NCI-H446 (cell line): ENCODE measurements around the gene FLACC1.
"Not testable (repeated sequence)": the region's sequence is repeated elsewhere in the genome, so short reads cannot be mapped to it uniquely, and the experiment has no call there.

Source experiments
- DNase-seq, 2 experiments: peaks; one replicate each; lab custom pipeline; 2025; lab: John Stamatoyannopoulos, UW

FLACC1 gene

DNA sequence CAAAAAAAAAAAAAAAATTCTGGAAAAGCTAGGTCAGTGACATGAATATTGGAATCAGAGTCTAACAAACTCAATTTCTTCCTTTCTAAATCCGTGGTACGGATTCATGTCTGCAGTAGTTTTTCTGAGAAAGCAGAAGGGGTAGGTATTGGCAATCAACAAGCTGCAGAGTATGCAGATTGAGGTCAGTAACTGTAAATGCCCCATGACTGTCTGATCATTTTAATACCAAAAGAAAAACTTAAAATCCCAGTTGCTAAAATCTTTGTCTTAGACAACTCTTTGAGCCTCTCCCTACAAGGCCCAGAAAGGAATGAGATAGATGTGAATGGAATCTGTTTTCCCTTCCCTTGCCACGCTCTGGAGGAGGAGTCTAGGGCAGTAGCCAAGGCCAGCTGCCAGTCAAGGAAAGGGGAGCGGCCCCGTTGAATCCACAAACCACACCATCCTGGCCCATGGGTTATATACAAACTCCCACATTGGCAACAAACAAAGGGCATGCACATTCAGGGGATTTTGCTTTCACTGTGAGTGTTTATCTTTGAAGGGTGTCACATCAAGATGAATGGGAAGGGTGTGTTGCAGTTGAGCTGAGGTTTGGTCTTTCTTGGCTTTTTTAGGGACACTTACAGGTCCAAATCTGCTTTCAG is 102.9 kb downstream of the FLACC1 start:
- no peak for DNase-seq

DNA sequence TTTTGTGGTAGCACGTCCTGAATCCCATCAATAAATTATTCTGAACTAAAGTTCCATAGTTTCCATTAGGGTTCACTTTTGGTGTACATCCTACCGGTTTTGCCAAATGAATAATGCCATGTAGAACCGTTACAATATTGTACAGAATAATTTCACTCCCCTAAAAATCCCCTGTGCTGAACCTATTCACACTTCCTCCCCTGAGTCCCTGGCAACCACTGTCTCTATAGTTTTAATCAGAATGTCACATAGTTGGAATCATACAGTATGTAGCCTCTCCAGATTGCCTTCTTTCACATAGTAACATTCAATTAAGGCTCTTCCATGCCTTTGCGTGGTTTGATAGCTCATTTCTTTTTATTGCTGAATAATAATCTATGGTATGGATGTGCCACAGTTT is 106.4 kb downstream of the FLACC1 start:
- no peak for DNase-seq

DNA sequence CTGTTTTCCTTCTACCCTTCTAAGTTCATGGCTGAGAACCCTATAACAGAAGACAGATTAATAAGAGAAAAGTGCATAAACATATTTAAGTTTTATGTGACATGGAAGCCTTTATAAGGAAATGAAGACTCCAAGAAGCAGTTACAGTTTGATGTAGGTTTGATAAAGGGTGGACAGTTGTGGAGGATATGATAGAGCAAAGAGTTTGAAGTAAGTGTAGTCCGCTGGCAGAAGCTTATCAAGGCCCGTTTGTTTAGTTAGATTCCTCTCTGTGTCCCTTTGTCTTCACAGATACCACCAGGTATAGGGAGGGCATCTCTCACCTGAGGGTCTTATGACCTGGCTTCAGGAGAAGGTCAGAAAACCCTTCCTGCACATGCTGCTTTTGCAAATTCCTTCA is 107.3 kb downstream of the FLACC1 start:
- no peak for DNase-seq

DNA sequence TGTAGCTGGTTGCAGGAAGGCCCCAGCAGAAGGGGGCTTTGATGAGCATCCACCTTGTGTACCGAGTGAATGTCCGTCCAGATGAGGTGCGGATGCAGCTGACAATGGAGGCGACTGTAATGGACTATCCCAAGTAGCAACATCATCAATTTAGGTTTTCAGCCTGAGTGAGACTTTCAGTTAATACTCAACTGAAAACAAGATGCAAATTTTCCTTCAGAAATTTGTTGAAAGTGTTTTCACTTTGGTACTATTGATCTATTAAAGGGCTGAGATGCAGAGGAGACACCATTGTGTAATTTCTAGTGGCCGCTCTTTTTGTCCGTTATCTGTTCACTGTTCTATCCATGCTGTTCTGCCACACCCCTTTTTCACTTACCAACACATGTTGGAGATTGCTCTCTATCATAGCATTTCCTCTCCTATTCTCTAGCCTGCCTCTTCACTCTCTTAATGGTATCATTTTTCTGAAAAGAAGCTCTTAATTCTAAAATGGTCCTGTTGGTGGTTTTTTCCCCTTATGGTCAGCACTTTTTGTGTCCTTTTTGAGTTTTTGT is 108.8 kb downstream of the FLACC1 start:
- no peak for DNase-seq

DNA sequence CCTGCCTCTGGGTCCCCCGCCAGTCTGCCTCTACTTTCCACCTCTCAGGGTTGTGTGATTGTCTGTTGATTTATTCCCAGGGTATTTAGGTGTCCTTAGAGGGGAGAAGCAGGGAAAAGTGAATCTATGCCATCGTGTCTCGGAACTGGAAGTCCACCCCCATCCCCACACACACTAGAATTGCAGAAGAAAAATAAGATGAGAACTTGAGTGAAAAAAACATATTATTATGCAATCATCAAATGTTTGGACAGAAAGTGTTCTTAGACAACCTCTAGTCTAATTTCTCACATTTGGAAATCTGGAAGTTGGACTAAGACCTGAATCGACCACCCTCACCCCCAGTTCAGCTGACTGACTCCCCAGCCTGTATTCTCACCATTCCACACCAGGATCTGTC is 110.9 kb downstream of the FLACC1 start:
- no peak for DNase-seq

DNA sequence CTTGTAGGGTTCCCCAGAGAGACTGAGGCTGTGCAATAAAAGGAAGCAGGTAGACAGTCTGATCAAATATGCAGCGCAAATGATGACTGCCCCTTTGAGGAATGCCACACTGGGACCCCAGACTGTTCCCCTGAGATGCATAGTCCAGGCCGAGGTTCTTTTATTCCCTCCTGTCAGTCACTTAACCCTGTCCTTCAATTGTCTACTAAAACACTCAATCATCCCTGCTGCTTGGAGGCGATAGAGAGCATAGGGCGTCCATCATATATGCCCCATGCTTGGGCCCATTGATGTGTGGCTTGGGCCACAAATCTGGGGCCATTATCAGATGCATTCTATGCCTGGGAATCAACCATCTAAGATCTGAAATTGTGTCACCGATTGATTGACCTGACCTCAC is 112.3 kb downstream of the FLACC1 start:
- DNase-seq, result no peak

DNA sequence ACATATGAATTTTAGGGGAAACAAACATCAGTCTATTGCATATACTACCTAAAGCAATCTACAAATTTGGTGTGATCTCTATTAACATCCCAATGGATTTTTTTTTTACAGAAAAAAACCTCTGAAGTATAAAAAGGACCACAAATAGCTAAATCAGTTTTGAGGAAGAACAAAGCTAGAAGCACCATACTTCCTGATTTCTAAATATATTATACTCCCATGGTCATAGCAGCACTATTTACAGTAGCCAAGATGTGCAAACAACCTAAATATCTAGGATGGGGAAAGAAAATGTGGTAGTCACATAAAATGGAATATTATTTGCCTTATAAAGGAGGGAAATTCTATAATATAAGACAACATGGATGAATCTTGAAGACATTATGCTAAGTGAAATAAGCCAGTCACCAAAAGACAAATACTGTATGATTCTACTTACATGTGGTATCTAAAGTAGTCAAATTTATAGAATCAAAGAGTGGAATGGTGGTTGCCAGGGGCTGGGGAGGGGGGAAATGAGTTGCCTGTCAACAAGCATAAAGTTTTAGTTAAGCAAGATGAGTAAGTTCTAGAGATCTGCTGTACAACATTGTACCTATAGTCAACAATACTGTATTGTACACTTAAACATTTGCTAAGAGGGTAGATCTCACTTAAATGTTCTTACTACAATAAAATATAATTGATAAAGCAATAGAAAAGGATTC is 114.4 kb downstream of the FLACC1 start:
- DNase-seq, result no peak

DNA sequence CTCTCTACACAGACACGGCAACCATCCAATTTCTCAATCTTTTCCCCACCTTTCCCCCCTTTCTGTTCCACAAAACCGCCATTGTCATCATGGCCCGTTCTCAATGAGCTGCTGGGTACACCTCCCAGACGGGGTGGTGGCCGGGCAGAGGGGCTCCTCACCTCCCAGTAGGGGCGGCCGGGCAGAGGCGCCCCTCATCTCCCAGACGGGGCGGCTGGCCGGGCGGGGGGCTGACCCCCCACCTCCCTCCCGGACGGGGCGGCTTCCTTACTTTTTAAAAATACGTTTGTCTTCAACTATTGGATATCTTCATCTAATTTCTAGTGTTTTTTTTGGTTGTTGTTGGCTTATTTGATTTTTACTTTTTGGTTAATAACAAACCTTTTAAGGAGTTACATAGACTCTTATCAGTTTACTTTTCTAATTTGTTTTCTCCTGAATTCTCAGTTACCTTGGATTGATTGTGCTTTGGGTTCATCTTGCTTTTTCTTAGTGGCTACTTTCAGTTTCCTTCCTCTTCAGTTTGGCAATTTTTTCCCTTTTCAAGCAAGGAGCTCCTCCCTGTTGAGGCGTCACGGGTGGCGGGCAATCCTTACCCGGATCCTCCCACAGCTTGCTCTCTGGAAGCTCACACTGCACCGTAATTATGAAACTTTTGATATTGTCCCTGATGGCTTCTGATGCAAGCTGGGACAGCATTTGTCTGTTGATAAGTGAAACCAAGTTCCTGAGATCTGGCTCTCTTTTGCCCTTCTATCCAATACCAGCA is 117.8 kb downstream of the FLACC1 start:
- DNase-seq, result not testable (repeated sequence)
